Measurements from ENCODE around the gene TSEN15. TPM values are rescaled to one million over a fixed set of nuclear protein-coding genes. Genes with fewer than 3 reads are reported as not detected.

The TSEN15 gene
- total and polyA plus RNA-seq, 2 of the 8 experiments (the other 6 are each of a cell fraction or from before 2014, with no cell fraction given), result 23.4 to 31.4 TPM

DNA sequence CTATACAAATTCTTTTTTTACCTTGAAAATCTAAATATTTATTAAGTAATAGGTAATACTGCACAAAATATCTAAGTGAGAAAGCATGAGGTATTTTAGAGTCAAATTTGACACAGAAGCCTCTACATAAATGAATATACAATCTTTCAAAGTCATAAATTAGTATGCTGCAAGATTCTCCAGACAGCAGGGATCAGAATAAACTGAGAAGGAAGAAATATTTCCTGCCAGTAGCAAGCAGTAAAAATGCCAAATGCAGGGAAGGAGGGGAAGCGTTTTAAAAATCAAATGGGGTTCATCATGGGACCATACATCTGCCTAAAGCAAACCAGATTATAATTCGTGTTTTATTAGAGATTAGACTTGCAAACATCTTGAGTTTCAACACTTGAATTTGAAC is 32.9 kb upstream of the TSEN15 start:
- Histone ChIP-seq H3K14ac (ENCODE audit: insufficient read length) (no peak overlapping the region), H3K79me1 (ENCODE audit: low read depth, low read length) (no peaks in the 10 kb centered on the region), H3K56ac (replicated peaks; ENCODE audit: insufficient read length, low read depth, low read length) (no peak overlapping the region), H3K27ac (ENCODE audit: low read depth, low read length) (no peak overlapping the region), H2BK120ac (replicated peaks; ENCODE audit: low read depth, low read length) (no peak overlapping the region), H3K36me3 (ENCODE audit: control insufficient read depth in 2 of 4, insufficient read depth in 4 of 4, low read length in 3 of 4) (no peaks in the 10 kb centered on the region), H4K8ac (ENCODE audit: extremely low read depth, insufficient read depth, low read length) (no peak overlapping the region), H3K4me2 (ENCODE audit: insufficient read depth in 1 of 2, low read depth in 2 of 2, low read length in 2 of 2) (no peak overlapping the region), H4K91ac (replicated peaks; ENCODE audit: insufficient read length, low read length) (no peak overlapping the region), H3K4me3 (ENCODE audit: extremely low read depth in 1 of 4, insufficient read depth in 2 of 4, low read depth in 3 of 4, low read length in 4 of 4) (no peak overlapping the region), H3K23ac (ENCODE audit: insufficient read length) (no peak overlapping the region), H4K5ac (ENCODE audit: insufficient read length, low read depth, low read length) (no peak overlapping the region), H3K9me3 (ENCODE audit: insufficient read depth in 2 of 2, low read depth in 1 of 2, low read length in 1 of 2) (no peaks in the 10 kb centered on the region), H2BK15ac (ENCODE audit: low read length) (no peak overlapping the region), H3K79me2 (ENCODE audit: control insufficient read depth in 1 of 2, insufficient read depth in 2 of 2, low read length in 2 of 2) (no peaks in the 10 kb centered on the region), H4K20me1 (replicated peaks in 1 of 2; ENCODE audit: control insufficient read depth in 1 of 2, insufficient read depth in 2 of 2, low read length in 2 of 2) (no peaks in the 10 kb centered on the region), H2BK5ac (ENCODE audit: low read depth, low read length) (no peak overlapping the region), H3K4ac (replicated peaks; ENCODE audit: insufficient read length, low read depth, low read length) (no peak overlapping the region), H3K18ac (ENCODE audit: extremely low read depth, low read length) (no peak overlapping the region), H2AFZ (ENCODE audit: low read length) (no peak overlapping the region), H2BK20ac (ENCODE audit: low read length) (no peak overlapping the region), H3K23me2 (ENCODE audit: low read depth, low read length) (no peaks in the 10 kb centered on the region), H3K4me1 (replicated peaks in 1 of 4; ENCODE audit: control insufficient read depth in 3 of 4, insufficient read depth in 4 of 4, low read length in 3 of 4) (peaks cover 0 to 9% (median 4%) of the 10 kb centered on the region in 4 experiments; a peak in 3 of 7 replicates), H2AK5ac (ENCODE audit: low read depth, low read length) (no peak overlapping the region), H3K27me3 (replicated peaks in 1 of 4; ENCODE audit: control insufficient read depth in 3 of 4, extremely low read depth in 1 of 4, insufficient read depth in 3 of 4, low read length in 3 of 4) (no peaks in the 10 kb centered on the region; a peak in 1 of 7 replicates), H3K9ac (replicated peaks in 1 of 4; ENCODE audit: extremely low read depth in 1 of 4, low read depth in 3 of 4, low read length in 3 of 4) (no peak overlapping the region), H2BK12ac (ENCODE audit: low read depth, low read length) (no peak overlapping the region)
- POLR2A ChIA-PET (ENCODE audit: partially characterized antibody), result no interaction called here
- DNase-seq (ENCODE audit: low read depth in 1 of 2, low spot score in 2 of 2), result no peak
- FAIRE-seq, result no peak
- CTCF ChIA-PET (ENCODE audit: partially characterized antibody), result interaction anchor here (0.5 kb wide), 1 partner anchor 8 kb away, joined by 3 read pairs; no protein-coding TSS in a partner anchor
- WGBS, 2 experiments (ENCODE audit: extremely low coverage in 1 of 2, insufficient coverage in 1 of 2, insufficient read length in 1 of 2, insufficient replicate concordance in 2 of 2, low coverage in 1 of 2, low lambda C conversion rate in 2 of 2, missing lambda C conversion rate in 1 of 2), result 75% methylated on average over 2 of the region's 2 CpGs; no CpG with 5 or more reads in 1 of the 2 experiments
- TF ChIP-seq CREB1 (IDR thresholded peaks at IDR 0.05) (no peak), CHD2 (IDR thresholded peaks at IDR 0.05; ENCODE audit: low read length) (no peak), KDM1A (IDR thresholded peaks at IDR 0.05; ENCODE audit: borderline replicate concordance, low read length) (no peak), GABPA (IDR thresholded peaks at IDR 0.05; ENCODE audit: borderline replicate concordance, insufficient read depth, low read length) (no peak), BCL11A (IDR thresholded peaks at IDR 0.05; ENCODE audit: low read depth in 2 of 2, low read length in 2 of 2) (no peak), SP1 (IDR thresholded peaks at IDR 0.05; ENCODE audit: low read depth, low read length) (no peak), KDM5A (IDR thresholded peaks at IDR 0.05; ENCODE audit: low read length) (no peak), RNF2 (IDR thresholded peaks at IDR 0.05; ENCODE audit: borderline replicate concordance, low read depth, low read length, missing control alignments, poor library complexity, severe bottlenecking) (no peak), CBX8 (IDR thresholded peaks at IDR 0.05; ENCODE audit: borderline replicate concordance, low read depth, low read length) (no peak), BACH1 (IDR thresholded peaks at IDR 0.05; ENCODE audit: low read length) (no peak)
- TF ChIP-seq, protein P1, sequence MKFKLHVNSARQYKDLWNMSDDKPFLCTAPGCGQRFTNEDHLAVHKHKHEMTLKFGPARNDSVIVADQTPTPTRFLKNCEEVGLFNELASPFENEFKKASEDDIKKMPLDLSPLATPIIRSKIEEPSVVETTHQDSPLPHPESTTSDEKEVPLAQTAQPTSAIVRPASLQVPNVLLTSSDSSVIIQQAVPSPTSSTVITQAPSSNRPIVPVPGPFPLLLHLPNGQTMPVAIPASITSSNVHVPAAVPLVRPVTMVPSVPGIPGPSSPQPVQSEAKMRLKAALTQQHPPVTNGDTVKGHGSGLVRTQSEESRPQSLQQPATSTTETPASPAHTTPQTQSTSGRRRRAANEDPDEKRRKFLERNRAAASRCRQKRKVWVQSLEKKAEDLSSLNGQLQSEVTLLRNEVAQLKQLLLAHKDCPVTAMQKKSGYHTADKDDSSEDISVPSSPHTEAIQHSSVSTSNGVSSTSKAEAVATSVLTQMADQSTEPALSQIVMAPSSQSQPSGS (IDR thresholded peaks at IDR 0.05; ENCODE audit: low read length), result no peak
- TF ChIP-seq, protein P2, sequence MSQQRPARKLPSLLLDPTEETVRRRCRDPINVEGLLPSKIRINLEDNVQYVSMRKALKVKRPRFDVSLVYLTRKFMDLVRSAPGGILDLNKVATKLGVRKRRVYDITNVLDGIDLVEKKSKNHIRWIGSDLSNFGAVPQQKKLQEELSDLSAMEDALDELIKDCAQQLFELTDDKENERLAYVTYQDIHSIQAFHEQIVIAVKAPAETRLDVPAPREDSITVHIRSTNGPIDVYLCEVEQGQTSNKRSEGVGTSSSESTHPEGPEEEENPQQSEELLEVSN (IDR thresholded peaks at IDR 0.05), result no peak

Measured in H1 (cell line).